NCI-H510A treated with DMSO at 0.1 percent for 48 hours (cell line): ENCODE data around the gene NELFCD.
"Not testable (repeated sequence)": the region's sequence is repeated elsewhere in the genome, so short reads cannot be mapped to it uniquely, and the experiment has no call there.

Source experiments
- DNase-seq: peaks from one replicate; lab custom pipeline; 2025; lab: John Stamatoyannopoulos, UW

Gene NELFCD

DNA sequence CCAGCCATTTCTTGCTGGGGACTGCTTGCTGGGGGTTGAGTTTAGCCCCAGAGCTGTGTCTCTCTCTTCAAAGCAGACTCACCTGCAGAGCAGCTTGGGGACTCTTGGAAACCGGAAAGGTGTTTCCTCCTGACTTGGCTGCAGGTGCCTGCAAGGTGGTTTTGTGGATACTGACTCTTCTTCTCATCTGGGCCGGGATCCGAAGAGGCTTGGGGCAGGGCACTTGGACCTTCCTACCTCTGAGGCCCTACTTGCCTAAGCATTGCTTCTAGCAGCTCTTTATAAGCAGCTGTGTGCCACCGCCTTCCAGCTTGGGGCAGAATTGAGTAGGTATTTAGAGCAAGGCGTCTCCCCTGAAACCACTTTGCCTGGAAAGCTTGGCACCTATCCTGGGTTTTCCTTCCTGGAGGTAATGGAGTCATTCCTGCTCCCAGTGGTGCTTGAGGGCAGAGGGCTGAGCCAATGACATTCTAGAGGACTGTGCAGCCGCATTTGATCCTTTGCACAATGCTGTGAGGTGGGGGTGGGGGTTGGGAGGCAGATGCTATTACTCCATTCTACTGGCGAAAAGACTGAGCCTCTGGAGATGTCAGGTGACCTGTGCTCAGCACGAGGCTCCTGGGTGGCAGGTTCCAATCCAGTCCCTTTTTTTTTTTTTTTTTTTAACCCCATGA is 29.4 kb downstream of the NELFCD start:
- DNase-seq = no peak

DNA sequence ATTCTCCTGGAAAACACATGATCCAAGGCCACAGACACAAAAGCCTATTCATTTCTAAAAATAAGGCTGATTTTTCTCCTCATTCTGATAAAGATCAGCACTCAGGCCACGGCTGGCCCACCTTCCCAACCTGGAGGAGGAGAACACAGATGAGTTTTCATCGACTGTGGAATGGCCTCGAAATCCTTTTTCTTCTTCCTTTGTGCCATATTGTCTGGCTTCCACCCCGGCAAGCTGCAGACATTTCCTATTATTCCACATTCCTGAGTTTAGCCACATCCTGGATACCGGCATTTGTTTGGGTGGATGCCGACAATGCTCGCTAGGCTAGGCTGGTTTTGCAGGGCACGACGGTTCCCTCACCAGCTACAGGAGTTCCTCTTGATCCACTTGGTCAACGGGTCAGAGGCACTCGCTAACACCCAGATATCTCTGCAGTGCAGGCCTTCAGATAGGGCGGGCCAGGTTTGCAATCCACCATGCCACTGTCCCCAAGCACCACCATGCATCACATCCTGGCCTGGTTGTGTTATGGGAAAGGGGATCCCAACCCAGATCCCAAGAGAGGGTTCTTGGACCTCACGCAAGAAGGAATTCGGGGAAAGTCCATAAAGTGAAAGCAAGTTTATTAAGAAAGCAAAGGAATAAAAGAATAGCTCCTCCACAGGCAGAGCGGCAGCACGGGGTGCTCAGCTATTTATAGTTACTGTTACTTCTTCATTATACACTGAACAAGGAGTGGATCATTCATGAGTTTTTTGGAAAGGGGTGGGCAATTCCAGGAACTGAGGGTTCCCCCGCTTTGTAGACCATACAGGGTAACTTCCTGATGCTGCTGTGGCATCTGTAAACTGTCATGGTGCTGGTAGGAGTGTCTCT is 30.2 kb downstream of the NELFCD start:
- DNase-seq = no peak

DNA sequence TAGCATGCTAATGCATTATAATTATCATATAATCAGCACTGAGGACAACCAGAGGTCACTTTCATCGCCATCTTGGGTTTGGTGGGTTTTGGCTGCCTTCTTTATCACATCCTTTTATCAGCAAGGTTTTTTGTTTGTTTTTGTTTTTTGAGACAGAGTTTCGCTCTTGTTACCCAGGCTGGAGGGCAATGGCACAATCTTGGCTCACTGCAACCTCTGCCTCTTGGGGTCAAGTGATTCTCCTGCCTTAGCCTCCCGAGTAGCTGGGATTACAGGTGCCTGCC is 30.8 kb downstream of the NELFCD start:
- not testable (repeated sequence) for DNase-seq

DNA sequence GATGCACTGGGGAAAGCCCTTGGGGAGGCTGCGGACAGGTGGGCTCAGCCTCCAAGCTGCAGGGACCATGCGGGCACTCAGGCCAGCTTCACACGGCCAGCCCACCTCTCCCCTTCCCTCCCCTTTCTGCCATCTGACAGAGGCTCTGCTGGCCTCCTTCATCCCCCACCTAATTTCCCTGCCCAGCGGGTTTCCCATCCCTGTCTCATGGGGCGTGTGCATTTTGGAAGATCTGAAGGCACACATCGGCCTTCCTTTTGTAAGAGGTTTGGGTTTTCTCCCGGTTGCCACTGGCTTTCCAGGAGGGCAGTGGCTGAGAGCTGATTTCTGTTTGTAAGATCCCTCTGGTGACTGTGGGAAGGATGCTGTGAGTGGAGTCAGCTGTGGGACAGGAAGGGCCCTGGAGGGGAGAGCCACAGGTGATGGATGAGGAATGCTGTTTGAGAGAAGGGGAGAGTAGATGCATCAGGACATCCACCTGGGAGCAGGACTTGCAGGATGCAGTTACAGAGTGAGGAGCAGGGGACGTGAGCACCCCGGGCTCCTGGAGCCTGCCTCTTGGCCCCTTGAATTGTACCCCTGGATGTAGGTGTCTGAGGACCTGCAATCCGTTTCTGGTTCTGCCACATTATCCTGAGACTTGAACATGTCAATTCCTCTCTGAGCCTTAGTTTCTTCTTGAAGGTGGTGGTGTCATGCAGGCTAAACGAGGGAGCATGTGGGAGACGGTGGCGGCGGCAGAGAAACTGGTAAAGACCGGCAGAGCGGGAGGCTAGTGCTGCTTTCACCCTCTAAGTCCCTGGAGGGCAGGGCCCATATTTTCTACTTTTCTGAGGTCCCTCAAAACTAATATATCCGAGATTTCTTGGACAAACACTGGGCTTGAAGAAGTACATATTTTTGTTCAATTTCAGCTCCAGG is 32.2 kb downstream of the NELFCD start:
- no peak for DNase-seq

DNA sequence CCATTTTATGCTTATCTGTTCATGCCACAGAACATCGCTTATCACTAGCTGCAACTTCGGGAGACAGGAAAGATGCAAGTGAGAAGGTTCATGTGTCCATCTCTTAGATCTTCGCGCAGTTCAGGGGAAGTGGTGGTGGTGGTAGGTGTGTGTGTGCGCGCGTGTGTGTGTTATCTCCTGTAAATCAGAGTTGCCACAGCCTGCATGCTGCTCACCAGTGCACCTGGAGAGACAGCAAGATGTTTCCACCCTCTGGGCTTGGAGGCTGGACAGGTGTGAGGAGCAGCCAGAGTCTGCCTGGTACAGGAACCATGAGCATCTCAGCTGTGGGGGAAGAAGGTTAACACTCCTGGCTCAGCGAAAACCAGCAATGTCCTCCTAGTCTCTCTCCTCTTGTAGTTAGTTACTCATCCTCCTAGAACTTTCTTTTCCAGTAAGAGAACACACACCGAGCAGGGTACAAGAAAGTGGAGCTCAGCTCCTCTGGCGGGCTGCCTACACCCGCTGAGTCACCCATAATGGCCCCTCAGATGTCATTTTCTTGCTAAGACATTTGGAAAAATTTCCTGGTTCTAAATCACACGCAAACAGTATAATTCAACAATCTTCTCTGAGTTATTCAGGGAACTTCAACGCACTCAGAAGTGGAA is 33.0 kb downstream of the NELFCD start:
- no peak for DNase-seq

DNA sequence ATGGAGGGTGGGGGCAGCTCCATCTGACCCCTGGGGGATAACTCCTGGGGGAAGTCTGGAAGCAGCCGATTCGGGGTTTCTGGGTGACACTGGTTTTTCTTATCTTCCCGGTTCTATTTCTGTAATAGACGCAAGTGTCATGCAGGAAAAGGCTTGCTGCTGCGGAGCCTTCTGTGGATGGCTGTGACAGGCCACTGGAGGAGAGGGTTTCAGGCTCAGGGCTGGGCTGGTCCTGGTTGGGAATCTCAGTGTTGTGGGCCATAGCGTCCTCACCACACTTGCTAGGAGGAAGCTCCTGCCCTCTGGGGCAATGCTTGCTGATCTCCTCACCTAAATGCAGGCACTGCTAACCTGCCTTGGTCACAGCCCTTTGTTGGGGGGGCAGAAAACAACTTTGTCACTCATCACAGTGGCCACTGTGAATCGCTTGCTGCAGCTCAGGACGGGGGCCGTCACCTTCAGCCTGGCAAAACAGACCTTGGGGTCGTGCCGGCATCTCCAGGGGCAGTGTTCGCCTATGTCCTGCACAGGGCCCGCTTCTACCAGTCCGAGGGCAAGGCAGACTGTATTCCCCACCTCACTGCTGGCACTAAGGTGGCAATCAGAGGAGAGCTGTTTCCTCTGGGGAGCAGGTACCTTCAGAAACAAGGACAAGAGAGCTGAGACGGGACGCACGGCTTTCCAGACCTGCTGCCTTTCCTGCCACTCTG is 33.8 kb downstream of the NELFCD start:
- DNase-seq = no peak

DNA sequence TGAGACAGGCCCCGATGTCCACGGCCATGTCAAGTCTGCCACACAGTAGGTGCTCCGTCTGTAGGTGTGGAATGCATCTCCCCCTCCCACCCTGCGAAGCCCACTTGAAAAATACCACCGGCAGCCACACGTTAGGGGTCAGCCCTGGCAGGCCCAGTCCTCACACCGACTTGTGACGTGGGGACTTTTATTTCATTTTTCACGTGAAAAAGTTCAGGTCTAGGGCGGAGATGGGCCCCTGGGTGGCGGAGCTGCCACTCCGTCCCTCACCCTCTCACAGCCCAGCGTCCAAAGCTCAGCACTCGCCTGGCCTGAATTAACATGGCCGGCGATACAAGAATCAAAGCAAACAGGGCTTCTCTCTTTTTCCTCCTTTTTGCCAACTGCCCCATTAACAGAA is 34.4 kb downstream of the NELFCD start:
- no peak for DNase-seq

DNA sequence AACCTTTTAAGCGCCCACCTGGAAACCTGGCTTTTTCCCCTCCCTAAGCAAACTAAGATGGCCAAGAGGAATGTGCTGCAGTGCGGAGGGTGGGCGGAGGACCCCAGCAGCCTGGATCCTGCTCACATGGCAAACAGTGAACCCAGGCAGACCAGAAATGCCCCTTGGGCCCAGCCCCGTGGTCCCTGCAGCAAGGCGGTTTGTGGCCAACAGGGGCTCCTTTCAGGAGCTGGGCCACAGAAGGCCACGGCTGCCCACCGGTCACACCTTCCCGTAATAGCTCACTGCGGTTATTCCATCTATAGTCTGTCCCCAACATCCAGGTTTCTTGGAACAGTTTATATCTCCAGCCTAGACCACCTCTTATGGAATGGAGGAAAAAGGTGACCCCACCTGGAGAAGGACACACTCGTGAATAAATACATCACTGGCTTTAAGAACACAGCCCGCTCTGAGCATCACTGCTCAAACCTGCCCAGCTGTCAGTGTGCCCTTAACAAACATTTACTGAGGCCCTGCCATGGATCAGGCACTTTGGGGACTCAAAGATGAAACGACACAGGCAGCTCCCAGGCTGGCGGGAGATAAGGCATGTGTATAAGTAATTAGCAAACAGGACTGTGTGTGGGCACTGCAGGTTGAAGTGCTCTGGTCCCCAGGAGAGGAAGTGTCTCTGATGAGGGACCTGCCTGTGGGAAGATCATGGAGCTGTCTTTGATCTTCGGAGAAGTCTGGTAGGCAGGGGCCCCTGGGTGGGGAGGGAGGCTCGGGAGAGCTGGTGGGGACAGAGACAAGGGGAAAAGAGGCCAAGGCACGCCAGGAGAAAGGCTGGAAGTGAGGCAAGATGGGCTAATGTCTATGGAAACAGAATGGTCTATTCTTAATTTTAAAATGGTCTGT is 35.0 kb downstream of the NELFCD start:
- DNase-seq = no peak

DNA sequence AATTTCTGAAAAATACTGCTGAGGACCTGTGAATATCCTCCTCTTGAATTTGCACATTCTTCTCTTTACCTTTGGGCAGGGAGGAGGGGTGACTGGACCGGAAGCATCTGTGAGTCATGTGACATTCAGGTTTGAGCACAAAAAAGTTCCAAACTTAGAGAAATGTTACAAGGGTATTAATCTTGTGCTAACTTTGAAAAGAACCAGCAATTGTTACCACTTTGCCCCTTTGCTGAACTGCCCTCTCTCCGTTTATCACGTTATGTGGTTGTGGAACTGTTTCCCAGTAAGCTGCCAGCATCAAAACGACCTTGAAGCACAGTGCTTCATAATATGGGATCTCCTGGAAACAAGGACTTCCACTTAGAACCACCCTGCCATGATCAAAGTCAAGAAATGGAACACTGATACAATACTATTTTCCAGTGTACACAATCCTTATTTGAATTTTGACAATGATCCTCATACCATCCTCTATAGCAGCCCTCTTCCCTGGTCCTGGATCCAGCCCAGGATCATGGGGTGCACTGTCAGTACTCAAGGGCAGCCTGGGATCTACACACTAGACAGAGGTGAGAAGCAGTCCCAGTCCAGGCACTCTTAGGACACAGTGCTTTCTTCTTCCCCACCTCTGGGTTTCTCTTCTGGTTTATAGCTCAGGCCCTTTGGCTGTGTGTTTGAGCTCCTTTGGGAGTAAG is 35.9 kb downstream of the NELFCD start:
- DNase-seq = no peak

DNA sequence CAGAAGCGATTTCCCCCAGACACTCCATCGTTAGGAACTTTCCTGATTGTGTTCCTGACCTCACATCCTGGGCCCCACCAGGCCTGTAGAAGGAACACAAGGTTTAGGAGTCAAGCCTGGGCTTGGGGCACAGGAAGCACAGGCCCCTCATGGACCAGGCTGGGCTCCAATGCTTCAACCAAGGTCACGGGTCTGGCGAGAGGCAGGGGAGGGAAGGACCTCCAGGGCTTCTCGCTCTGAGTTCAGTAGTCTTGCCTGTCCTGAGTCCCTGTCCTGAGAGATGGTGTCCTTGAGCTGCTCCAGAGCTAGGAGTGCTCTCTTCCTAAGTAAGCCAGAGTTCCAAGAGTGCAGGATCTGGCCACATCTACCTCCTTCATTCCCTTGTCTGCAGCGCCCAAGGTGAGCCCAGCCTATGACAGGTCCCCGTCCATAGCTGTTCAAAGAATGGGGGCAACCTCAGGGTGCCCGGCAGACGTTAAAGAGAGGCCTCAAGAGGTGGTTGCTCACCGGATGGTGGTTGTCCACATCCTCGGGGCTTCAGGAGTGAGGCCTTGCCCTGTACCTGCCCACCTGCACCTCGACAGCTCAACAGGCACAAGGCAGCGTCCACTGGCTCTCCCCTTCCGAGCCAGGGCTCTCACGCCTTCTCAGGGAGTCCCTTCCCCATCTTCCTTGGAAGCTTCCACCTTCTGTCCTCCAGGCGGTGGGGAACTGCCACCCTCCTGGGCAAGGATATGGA is 36.6 kb downstream of the NELFCD start:
- DNase-seq = no peak

DNA sequence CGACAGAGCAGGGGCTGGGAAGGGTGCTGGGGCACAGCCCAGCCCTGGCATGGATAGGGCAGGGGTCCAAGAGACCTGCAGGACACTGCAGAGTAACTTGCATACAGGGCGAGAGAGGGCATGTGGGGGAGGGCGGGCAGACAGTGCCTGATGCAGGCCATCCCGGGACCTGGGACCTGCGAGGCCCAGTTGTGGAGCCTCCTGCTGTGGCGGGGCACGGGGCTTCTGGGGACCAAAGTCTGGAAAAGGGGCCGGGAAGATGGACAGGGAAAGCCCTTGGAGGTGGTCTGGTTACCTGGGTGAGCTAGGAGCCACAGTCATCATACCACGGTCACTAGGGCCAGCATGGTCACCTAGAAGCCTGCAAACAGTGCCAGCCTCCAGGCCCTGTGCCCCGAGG is 37.8 kb downstream of the NELFCD start:
- no peak for DNase-seq

DNA sequence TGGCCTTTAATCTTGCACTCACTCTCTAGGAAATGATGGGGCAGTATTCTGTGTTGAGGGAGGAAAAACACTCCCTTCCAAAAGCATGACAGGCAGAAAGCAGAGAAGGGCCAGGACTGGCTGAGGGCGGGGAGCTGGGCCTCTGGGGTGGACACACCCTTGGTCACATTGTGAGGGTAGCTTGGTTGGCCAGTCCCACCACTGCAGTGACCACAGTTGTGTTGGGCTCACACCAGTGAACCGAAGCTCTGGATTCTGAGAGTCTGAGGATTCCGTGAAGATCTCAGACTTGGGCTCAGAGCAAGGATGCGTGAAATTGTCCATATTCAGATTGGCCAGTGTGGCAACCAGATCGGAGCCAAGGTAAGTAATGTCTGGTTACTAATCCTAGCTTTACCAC is 38.2 kb downstream of the NELFCD start, which contains the start of gene TUBB1:
Gene TUBB1, plus strand, starts transcription at position 213 of the 400 bp plus-strand sequence. Its CDS starts 94 bp downstream, at position 307.
- DNase-seq = no peak

DNA sequence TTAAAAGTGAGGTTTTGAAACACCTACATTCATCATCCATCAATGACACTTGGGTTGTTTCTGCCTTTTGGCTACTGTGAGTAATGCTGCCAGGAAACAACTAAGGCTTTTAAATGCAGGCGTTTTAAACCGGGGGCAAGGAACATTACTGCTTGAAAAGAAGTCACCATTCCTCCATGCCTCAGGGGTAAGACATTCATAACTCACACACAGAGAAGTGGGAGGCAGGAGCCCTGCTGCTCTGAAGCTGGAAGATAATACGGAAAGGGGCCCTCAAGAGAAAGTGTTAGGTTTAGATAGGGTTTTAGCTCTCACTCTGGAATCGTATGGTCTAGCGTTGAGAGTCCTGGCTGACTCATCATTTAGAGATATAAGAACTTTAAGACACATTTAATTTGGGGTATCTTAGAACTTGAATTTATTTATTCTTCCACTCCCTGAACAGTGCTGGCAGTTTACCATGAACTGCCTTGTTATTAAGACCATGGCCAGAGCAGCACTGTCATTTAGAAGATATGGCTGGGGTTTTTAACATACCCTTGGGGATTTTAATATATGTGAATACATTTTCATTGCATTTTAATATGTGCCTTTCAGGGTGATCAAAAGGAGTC is 40.0 kb downstream of the NELFCD start:
- DNase-seq = no peak

DNA sequence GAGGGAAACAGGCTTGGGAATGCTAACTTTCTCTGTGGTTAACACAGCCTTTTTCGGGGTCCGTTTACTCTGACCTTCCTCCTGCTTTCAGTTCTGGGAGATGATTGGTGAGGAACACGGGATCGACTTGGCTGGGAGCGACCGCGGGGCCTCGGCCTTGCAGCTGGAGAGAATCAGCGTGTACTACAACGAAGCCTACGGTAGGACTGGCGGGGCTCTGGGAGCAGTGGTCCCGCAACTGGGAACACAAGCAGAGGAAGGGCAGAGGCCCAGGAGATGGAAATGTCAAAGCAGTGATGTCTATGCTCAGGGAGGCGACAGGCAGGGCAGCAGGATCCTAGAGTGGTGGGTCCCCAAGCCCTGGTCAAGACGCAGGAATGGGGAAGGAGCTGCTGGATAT is 41.7 kb downstream of the NELFCD start:
- no peak for DNase-seq

DNA sequence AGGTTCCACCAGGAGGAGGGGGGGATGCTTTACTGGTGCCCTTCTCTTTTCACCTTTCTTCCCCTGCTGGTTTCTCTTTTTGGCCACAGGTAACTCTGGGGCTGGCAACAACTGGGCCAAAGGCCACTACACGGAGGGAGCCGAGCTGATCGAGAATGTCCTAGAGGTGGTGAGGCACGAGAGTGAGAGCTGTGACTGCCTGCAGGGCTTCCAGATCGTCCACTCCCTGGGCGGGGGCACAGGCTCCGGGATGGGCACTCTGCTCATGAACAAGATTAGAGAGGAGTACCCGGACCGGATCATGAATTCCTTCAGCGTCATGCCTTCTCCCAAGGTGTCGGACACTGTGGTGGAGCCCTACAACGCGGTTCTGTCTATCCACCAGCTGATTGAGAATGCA is 42.6 kb downstream of the NELFCD start:
- no peak for DNase-seq

DNA sequence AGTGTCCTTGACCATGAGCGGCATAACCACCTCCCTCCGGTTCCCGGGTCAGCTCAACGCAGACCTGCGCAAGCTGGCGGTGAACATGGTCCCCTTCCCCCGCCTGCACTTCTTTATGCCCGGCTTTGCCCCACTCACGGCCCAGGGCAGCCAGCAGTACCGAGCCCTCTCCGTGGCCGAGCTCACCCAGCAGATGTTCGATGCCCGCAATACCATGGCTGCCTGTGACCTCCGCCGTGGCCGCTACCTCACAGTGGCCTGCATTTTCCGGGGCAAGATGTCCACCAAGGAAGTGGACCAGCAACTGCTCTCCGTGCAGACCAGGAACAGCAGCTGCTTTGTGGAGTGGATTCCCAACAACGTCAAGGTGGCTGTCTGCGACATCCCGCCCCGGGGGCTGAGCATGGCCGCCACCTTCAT is 43.1 kb downstream of the NELFCD start:
- DNase-seq = no peak

DNA sequence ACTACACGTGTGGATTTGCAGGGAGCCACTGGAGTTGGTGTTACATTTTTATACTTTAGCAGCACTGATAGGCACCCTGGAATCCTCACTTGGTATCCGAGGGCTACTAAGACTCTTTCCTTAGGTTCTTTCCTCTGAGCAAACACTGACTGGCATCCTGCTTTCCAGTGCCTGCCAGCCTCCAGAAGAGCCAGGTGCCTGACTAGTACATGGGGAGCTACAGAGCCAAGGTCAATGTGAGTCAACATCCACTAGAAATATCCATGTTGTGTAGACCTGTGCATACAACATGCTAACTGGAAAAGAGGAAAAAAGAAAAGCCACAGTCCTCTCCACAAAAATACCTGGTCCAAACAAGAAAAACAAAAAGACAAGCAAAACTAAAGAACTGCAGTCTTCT is 44.0 kb downstream of the NELFCD start:
- DNase-seq = no peak

DNA sequence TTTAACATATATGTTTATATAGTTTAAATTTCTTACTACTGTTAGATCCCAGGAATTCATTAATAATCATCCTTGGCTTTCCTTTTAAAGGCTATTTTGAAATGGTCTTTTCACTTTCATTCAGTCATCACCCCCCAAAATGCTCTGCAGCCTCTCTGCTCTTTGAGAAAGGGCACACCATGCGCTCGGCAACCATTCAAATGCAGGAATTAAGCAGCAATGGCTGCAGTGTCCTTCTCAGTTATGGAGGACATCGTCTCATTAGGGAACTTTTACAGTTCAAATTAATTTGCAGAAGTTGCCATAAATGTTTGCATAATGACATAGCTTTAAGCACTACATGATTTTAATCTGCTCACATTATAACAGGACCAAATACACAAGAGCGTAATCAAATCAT is 44.5 kb downstream of the NELFCD start:
- DNase-seq = no peak
